Neural progenitor cell (in vitro differentiated cells): ENCODE results near the gene DTD1.

ENCODE experiments used
- CTCF ChIP-seq: fragments of 200-600 bp; sonication (generic); IDR thresholded peaks from 2 replicates; pipeline ENCODE4 v1.5.1; 2017; ENCODE audit warnings: antibody characterized with exemption, mild to moderate bottlenecking
- EZH2 ChIP-seq: fragments of 200-600 bp; sonication (generic); IDR thresholded peaks from 2 replicates; pipeline ENCODE4 v1.6.1; 2017; ENCODE audit warnings: antibody characterized with exemption, mild to moderate bottlenecking, moderate library complexity
- EZH2phosphoT487 ChIP-seq: fragments of 200-600 bp; sonication (generic); IDR thresholded peaks from 2 replicates; pipeline ENCODE4 v1.6.1; 2017; ENCODE audit warnings: antibody characterized with exemption

- TF ChIP-seq EZH2 (no peak), EZH2phosphoT487 (no peak), CTCF (no peak)
Observed at GRCh38 chr20:18647777-18648176, 59.9 kb downstream of the DTD1 start.
